Measurements from ENCODE around the gene NR3C1. TPM values are rescaled to one million over a fixed set of nuclear protein-coding genes. Genes with fewer than 3 reads are reported as not detected.

The NR3C1 gene
- total and polyA plus RNA-seq, 2 of the 13 experiments (the other 11 are each of a cell fraction or from before 2014, with no cell fraction given), result 10.0 to 24.3 TPM

DNA sequence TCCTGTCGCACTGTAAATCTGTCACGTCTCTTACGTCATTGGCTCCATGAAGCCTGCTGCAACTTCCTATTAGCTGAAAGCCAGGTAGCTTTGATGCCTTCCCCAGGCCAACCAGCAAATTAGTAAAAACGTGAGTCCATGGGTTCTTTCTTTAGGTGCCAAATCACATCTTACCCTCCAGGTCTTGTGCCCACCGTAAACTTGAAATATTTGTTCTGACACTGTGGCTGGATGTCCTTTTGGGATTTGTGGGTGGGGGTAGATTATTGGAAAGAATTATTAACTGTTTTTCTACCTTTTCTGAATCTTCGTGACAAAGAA is 172.8 kb downstream of the NR3C1 start:
- no peaks in the 10 kb centered on the region for H3K27me3 ChIP-seq (ENCODE audit: control insufficient read depth in 1 of 2, insufficient read depth in 2 of 2, low read length in 2 of 2)
- no peak overlapping the region for H3K4me3 ChIP-seq (replicated peaks in 1 of 3; ENCODE audit: insufficient read depth in 1 of 3, low read depth in 2 of 3, low read length in 3 of 3)
- ChIA-PET CTCF (ENCODE audit: low intra/inter-chr PET ratio, low total read pairs) (no interaction called here), POLR2A (no interaction called here)
- ATAC-seq (no peak), FAIRE-seq (no peak), DNase-seq (ENCODE audit: low spot score) (no peak)
- no peak overlapping the region for H3K9ac ChIP-seq (ENCODE audit: insufficient read depth, low read depth, low read length)
- H3K27ac ChIP-seq (ENCODE audit: extremely low read length, insufficient read depth, low read length), result no peak overlapping the region
- no peak overlapping the region for H2AFZ ChIP-seq (ENCODE audit: low read length)
- no peak for TF ChIP-seq ZNF883 (CRISPR knock-in tag; IDR thresholded peaks at IDR 0.05; ENCODE audit: not compliant biosample characterization)
- intact Hi-C loops (cut with micrococcal nuclease; ENCODE audit: unreplicated experiment), result no loop called here
- H4K20me1 ChIP-seq (ENCODE audit: insufficient read depth, low read length), result no peaks in the 10 kb centered on the region
- no peaks in the 10 kb centered on the region for H3K36me3 ChIP-seq (replicated peaks in 1 of 2; ENCODE audit: control insufficient read depth in 1 of 2, insufficient read depth in 2 of 2, low read length in 2 of 2)
- no peak overlapping the region for H3K4me2 ChIP-seq (ENCODE audit: low read depth, low read length)
- peaks cover 69% of the 10 kb centered on the region for H3K4me1 ChIP-seq (ENCODE audit: insufficient read depth, low read length)
- no peaks in the 10 kb centered on the region for H3K9me3 ChIP-seq (ENCODE audit: low read length)
- 98% methylated on average over 6 of the region's 6 CpGs for WGBS (ENCODE audit: low lambda C conversion rate)
- in situ Hi-C loops (cut with HindIII; ENCODE audit: extremely low pct_ligation_motif_present, low pct_unique_long_range_greater_than_20kb), result no loop called here
- BruUV-seq (replicated peaks), result no TSS peak
- no peaks in the 10 kb centered on the region for H3K79me2 ChIP-seq (ENCODE audit: insufficient read depth, low read length)

- Histone ChIP-seq H3K27ac (ENCODE audit: extremely low read length, insufficient read depth, low read length) (peak overlapping the region; percentile 42), H3K4me2 (ENCODE audit: low read depth, low read length) (no peak overlapping the region), H3K9me3 (ENCODE audit: low read length) (no peaks in the 10 kb centered on the region), H3K79me2 (ENCODE audit: insufficient read depth, low read length) (no peaks in the 10 kb centered on the region), H3K4me3 (replicated peaks in 1 of 3; ENCODE audit: insufficient read depth in 1 of 3, low read depth in 2 of 3, low read length in 3 of 3) (no peak overlapping the region), H3K36me3 (replicated peaks in 1 of 2; ENCODE audit: control insufficient read depth in 1 of 2, insufficient read depth in 2 of 2, low read length in 2 of 2) (no peaks in the 10 kb centered on the region), H2AFZ (ENCODE audit: low read length) (no peak overlapping the region), H4K20me1 (ENCODE audit: insufficient read depth, low read length) (no peaks in the 10 kb centered on the region), H3K4me1 (ENCODE audit: insufficient read depth, low read length) (peaks cover 64% of the 10 kb centered on the region), H3K27me3 (ENCODE audit: control insufficient read depth in 1 of 2, insufficient read depth in 2 of 2, low read length in 2 of 2) (no peaks in the 10 kb centered on the region), H3K9ac (ENCODE audit: insufficient read depth, low read depth, low read length) (no peak overlapping the region)
- POLR2A ChIA-PET, result no interaction called here
- no TSS peak for BruUV-seq (replicated peaks)
- CTCF ChIA-PET (ENCODE audit: low intra/inter-chr PET ratio, low total read pairs), result no interaction called here
- ATAC-seq, result peak; percentile 46; the same call in 2 of the 3 replicates
- 71% methylated on average over 10 of the region's 10 CpGs for WGBS (ENCODE audit: low lambda C conversion rate)
- intact Hi-C loops (cut with micrococcal nuclease; ENCODE audit: unreplicated experiment), result no loop called here
- in situ Hi-C loops (cut with HindIII; ENCODE audit: extremely low pct_ligation_motif_present, low pct_unique_long_range_greater_than_20kb), result no loop called here
- DNase-seq (ENCODE audit: low spot score), result peak; percentile 37
- FAIRE-seq, result peak; percentile 61
- TF ChIP-seq, protein P1, sequence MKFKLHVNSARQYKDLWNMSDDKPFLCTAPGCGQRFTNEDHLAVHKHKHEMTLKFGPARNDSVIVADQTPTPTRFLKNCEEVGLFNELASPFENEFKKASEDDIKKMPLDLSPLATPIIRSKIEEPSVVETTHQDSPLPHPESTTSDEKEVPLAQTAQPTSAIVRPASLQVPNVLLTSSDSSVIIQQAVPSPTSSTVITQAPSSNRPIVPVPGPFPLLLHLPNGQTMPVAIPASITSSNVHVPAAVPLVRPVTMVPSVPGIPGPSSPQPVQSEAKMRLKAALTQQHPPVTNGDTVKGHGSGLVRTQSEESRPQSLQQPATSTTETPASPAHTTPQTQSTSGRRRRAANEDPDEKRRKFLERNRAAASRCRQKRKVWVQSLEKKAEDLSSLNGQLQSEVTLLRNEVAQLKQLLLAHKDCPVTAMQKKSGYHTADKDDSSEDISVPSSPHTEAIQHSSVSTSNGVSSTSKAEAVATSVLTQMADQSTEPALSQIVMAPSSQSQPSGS (CRISPR knock-in tag; IDR thresholded peaks at IDR 0.05), result no peak
- TF ChIP-seq, protein P2, sequence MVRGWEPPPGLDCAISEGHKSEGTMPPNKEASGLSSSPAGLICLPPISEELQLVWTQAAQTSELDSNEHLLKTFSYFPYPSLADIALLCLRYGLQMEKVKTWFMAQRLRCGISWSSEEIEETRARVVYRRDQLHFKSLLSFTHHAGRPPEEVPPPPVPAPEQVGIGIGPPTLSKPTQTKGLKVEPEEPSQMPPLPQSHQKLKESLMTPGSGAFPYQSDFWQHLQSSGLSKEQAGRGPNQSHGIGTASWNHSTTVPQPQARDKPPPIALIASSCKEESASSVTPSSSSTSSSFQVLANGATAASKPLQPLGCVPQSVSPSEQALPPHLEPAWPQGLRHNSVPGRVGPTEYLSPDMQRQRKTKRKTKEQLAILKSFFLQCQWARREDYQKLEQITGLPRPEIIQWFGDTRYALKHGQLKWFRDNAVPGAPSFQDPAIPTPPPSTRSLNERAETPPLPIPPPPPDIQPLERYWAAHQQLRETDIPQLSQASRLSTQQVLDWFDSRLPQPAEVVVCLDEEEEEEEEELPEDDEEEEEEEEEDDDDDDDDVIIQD (CRISPR knock-in tag; IDR thresholded peaks at IDR 0.05; ENCODE audit: low read depth), result peak; percentile 64
- TF ChIP-seq EP300 (IDR thresholded peaks at IDR 0.05; ENCODE audit: low read depth in 2 of 2, low read length in 2 of 2) (peak in 1 of 2 experiments; percentile 36; a peak in 2 of 4 replicates), EP300 (CRISPR knock-in tag; IDR thresholded peaks at IDR 0.05; ENCODE audit: borderline replicate concordance) (no peak), SOX5 (CRISPR knock-in tag; IDR thresholded peaks at IDR 0.05; ENCODE audit: borderline replicate concordance) (peak; percentile 42; the same call in 1 of the 2 replicates), DPF2 (CRISPR knock-in tag; IDR thresholded peaks at IDR 0.05; ENCODE audit: borderline replicate concordance, low read depth) (no peak), SAP130 (CRISPR knock-in tag; IDR thresholded peaks at IDR 0.05; ENCODE audit: low read depth) (peak; percentile 50), ZNF670 (CRISPR knock-in tag; IDR thresholded peaks at IDR 0.05; ENCODE audit: borderline replicate concordance) (no peak), SOX13 (IDR thresholded peaks at IDR 0.05) (no peak), SOX13 (CRISPR knock-in tag; conservative IDR thresholded peaks at IDR 0.05 in 1 of 2, IDR thresholded peaks at IDR 0.05 in 1 of 2) (peak in 1 of 2 experiments; percentile 30; a peak in 1 of 4 replicates)
- TF ChIP-seq, protein P3, sequence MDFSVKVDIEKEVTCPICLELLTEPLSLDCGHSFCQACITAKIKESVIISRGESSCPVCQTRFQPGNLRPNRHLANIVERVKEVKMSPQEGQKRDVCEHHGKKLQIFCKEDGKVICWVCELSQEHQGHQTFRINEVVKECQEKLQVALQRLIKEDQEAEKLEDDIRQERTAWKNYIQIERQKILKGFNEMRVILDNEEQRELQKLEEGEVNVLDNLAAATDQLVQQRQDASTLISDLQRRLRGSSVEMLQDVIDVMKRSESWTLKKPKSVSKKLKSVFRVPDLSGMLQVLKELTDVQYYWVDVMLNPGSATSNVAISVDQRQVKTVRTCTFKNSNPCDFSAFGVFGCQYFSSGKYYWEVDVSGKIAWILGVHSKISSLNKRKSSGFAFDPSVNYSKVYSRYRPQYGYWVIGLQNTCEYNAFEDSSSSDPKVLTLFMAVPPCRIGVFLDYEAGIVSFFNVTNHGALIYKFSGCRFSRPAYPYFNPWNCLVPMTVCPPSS (IDR thresholded peaks at IDR 0.05), result no peak
Measured at GRCh38 chr5:143229896-143230675, 173.4 kb downstream of the NR3C1 start.

Measured in HepG2 (cell line).